ENCODE results near the gene POFUT2.

Gene POFUT2, protein sequence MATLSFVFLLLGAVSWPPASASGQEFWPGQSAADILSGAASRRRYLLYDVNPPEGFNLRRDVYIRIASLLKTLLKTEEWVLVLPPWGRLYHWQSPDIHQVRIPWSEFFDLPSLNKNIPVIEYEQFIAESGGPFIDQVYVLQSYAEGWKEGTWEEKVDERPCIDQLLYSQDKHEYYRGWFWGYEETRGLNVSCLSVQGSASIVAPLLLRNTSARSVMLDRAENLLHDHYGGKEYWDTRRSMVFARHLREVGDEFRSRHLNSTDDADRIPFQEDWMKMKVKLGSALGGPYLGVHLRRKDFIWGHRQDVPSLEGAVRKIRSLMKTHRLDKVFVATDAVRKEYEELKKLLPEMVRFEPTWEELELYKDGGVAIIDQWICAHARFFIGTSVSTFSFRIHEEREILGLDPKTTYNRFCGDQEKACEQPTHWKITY

GRCh38 chr21:45287438-45288391 is at the start of gene POFUT2:
POFUT2 (minus strand) TSS chr21:45287895; CDS start chr21:45287871, 24 bp downstream.
- Histone ChIP-seq H3K4me3 (ENCODE audit: low read length) (peak within 1 kb of the TSS; percentile 91), H2AFZ (ENCODE audit: low read depth, low read length) (peak within 1 kb of the TSS; percentile 18), H3K9me3 (ENCODE audit: low read length) (no peaks in the 10 kb centered on the region), H3K27me3 (ENCODE audit: insufficient read depth, low read length) (no peaks in the 10 kb centered on the region), H3K36me3 (ENCODE audit: insufficient read depth, low read length) (peaks cover 29% of the 10 kb centered on the region), H3K4me1 (ENCODE audit: insufficient read depth, low read length) (peaks cover 9% of the 10 kb centered on the region)

DNA sequence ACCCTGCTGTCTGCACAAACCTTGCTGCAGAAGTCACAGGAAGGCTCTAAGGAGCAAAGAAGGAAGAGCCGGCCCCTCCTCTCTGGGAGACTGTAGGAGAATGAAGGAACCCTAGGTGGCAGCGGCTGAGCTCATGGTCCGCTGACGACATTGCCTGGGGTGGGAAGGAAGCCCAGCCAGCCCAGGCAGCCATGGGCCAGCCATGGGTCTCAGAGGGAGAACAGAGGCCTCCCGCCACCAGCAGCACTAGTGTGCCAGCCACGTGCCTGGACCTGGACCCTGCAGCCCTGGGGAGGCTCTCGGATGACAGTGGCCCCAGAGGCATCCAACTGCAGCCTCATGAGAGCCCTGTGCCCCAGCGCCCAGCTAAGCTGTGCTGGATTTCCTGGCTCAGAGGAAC is 49.2 kb upstream of the POFUT2 start:
- no peaks in the 10 kb centered on the region for H3K36me3 ChIP-seq (ENCODE audit: insufficient read depth, low read length)
- H3K4me1 ChIP-seq (ENCODE audit: insufficient read depth, low read length), result peaks cover 17% of the 10 kb centered on the region
- H2AFZ ChIP-seq (ENCODE audit: low read depth, low read length), result no peak overlapping the region
- H3K4me3 ChIP-seq (ENCODE audit: low read length), result no peak overlapping the region
- peaks cover 4% of the 10 kb centered on the region for H3K27me3 ChIP-seq (ENCODE audit: insufficient read depth, low read length)
- H3K9me3 ChIP-seq (ENCODE audit: low read length), result no peaks in the 10 kb centered on the region

GRCh38 chr21:45336535-45336810 is 48.8 kb upstream of the POFUT2 start:
- no peak overlapping the region for H3K4me3 ChIP-seq (ENCODE audit: low read length)
- no peaks in the 10 kb centered on the region for H3K36me3 ChIP-seq (ENCODE audit: insufficient read depth, low read length)
- H3K9me3 ChIP-seq (ENCODE audit: low read length), result no peaks in the 10 kb centered on the region
- no peak overlapping the region for H2AFZ ChIP-seq (ENCODE audit: low read depth, low read length)
- H3K4me1 ChIP-seq (ENCODE audit: insufficient read depth, low read length), result peaks cover 21% of the 10 kb centered on the region
- peaks cover 4% of the 10 kb centered on the region for H3K27me3 ChIP-seq (ENCODE audit: insufficient read depth, low read length)

- Histone ChIP-seq H3K27me3 (ENCODE audit: insufficient read depth, low read length) (peaks cover 4% of the 10 kb centered on the region), H3K9me3 (ENCODE audit: low read length) (no peaks in the 10 kb centered on the region), H3K4me3 (ENCODE audit: low read length) (no peak overlapping the region), H2AFZ (ENCODE audit: low read depth, low read length) (no peak overlapping the region), H3K36me3 (ENCODE audit: insufficient read depth, low read length) (no peaks in the 10 kb centered on the region), H3K4me1 (ENCODE audit: insufficient read depth, low read length) (peaks cover 24% of the 10 kb centered on the region)
These were observed 48.3 kb upstream of the POFUT2 start for GRCh38 chr21:45335761-45336534.

GRCh38 chr21:45335151-45335760 is 47.6 kb upstream of the POFUT2 start:
- peaks cover 24% of the 10 kb centered on the region for H3K4me1 ChIP-seq (ENCODE audit: insufficient read depth, low read length)

GRCh38 chr21:45334591-45335081 is 46.9 kb upstream of the POFUT2 start:
- Histone ChIP-seq H3K4me1 (ENCODE audit: insufficient read depth, low read length) (peaks cover 24% of the 10 kb centered on the region), H3K4me3 (ENCODE audit: low read length) (no peak overlapping the region)

More at GRCh38 chr21:45335151-45335760, 47.6 kb upstream of the POFUT2 start:
- no peaks in the 10 kb centered on the region for H3K9me3 ChIP-seq (ENCODE audit: low read length)
- H2AFZ ChIP-seq (ENCODE audit: low read depth, low read length), result no peak overlapping the region
- peaks cover 6% of the 10 kb centered on the region for H3K27me3 ChIP-seq (ENCODE audit: insufficient read depth, low read length)
- no peak overlapping the region for H3K4me3 ChIP-seq (ENCODE audit: low read length)
- no peaks in the 10 kb centered on the region for H3K36me3 ChIP-seq (ENCODE audit: insufficient read depth, low read length)

DNA sequence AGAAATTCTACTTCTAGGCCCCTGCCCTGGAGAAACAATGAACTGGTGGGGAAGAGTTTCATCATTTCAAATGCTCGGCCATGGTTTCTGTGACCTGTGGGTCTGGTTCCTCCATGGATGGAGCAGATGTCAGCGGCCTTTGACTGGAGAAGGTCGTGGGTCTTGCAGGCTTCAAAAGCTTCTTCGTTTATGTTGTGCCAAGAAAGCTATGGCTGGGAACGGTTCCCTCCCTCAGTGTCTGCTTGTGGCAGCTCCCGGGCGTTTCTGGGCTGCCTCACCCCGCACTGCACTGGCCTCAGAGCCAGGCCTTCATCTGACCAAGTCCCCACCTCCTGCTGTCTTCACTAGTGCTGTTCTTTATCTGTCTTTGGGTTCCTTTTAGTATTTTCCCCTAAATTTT is 46.4 kb upstream of the POFUT2 start:
- Histone ChIP-seq H3K4me3 (ENCODE audit: low read length) (no peak overlapping the region), H3K27me3 (ENCODE audit: insufficient read depth, low read length) (peaks cover 9% of the 10 kb centered on the region), H3K4me1 (ENCODE audit: insufficient read depth, low read length) (peaks cover 24% of the 10 kb centered on the region)

More at GRCh38 chr21:45334591-45335081, 46.9 kb upstream of the POFUT2 start:
- no peak overlapping the region for H2AFZ ChIP-seq (ENCODE audit: low read depth, low read length)
- peaks cover 8% of the 10 kb centered on the region for H3K27me3 ChIP-seq (ENCODE audit: insufficient read depth, low read length)
- no peaks in the 10 kb centered on the region for H3K9me3 ChIP-seq (ENCODE audit: low read length)
- no peaks in the 10 kb centered on the region for H3K36me3 ChIP-seq (ENCODE audit: insufficient read depth, low read length)

DNA sequence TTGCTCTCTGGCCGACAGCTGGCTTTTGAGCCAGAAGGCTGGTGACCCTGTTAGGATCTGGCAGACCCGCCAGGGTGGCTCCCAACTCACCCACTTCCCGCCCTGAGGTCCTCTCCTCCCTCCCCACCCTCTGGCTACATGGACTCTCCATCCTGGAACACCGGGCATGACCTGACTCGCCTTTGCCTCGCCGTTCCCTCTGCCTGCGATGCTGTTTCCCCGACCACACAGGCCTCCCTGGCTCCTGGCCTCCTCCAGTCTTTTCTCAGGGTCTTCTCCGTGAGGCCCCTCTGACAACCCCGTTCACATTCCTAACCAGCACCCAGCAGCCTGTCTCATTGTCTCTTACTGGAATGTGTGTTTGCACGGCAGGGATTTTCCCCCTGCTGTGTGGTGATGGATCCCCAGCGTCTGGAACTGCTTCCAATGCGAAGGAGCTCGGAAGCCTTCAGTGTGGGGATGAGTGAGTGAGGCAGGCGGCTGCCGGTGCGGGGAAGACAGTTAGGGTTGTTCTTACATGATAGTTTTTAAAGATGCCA is 46.0 kb upstream of the POFUT2 start:
- Histone ChIP-seq H3K27me3 (ENCODE audit: insufficient read depth, low read length) (peaks cover 9% of the 10 kb centered on the region), H3K9me3 (ENCODE audit: low read length) (no peaks in the 10 kb centered on the region), H2AFZ (ENCODE audit: low read depth, low read length) (no peak overlapping the region), H3K4me1 (ENCODE audit: insufficient read depth, low read length) (peaks cover 24% of the 10 kb centered on the region), H3K36me3 (ENCODE audit: insufficient read depth, low read length) (no peaks in the 10 kb centered on the region), H3K4me3 (ENCODE audit: low read length) (no peak overlapping the region)

More for the DNA sequence above, 46.4 kb upstream of the POFUT2 start:
- no peaks in the 10 kb centered on the region for H3K9me3 ChIP-seq (ENCODE audit: low read length)
- no peak overlapping the region for H2AFZ ChIP-seq (ENCODE audit: low read depth, low read length)
- H3K36me3 ChIP-seq (ENCODE audit: insufficient read depth, low read length), result no peaks in the 10 kb centered on the region

GRCh38 chr21:45332981-45333582 is 45.4 kb upstream of the POFUT2 start:
- peaks cover 24% of the 10 kb centered on the region for H3K4me1 ChIP-seq (ENCODE audit: insufficient read depth, low read length)
- H3K9me3 ChIP-seq (ENCODE audit: low read length), result no peaks in the 10 kb centered on the region
- peaks cover 12% of the 10 kb centered on the region for H3K27me3 ChIP-seq (ENCODE audit: insufficient read depth, low read length)
- no peak overlapping the region for H2AFZ ChIP-seq (ENCODE audit: low read depth, low read length)
- H3K4me3 ChIP-seq (ENCODE audit: low read length), result no peak overlapping the region
- H3K36me3 ChIP-seq (ENCODE audit: insufficient read depth, low read length), result no peaks in the 10 kb centered on the region

DNA sequence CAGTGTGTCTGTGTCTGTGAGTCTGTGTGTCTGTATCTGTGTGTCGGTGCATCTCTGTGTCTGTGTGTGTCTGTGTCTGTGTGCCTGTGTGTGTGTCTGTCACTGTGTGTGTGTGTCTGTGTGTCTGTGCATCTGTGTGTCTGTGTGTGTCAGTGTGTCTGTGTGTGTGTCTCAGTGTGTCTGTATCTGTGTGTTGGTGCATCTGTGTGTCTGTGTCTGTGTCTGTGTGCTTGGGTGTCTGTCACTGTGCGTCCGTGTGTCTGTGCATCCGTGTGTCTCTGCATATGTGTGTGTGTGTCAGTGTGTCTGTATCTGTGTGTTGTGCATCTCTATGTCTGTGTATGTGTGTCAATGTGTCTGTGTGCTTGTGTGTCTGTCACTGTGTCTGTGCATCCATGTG is 44.7 kb upstream of the POFUT2 start:
- Histone ChIP-seq H3K9me3 (ENCODE audit: low read length) (no peaks in the 10 kb centered on the region), H2AFZ (ENCODE audit: low read depth, low read length) (no peak overlapping the region), H3K36me3 (ENCODE audit: insufficient read depth, low read length) (no peaks in the 10 kb centered on the region), H3K27me3 (ENCODE audit: insufficient read depth, low read length) (peaks cover 17% of the 10 kb centered on the region), H3K4me3 (ENCODE audit: low read length) (no peak overlapping the region), H3K4me1 (ENCODE audit: insufficient read depth, low read length) (peaks cover 24% of the 10 kb centered on the region)

GRCh38 chr21:45331531-45332147 is 43.9 kb upstream of the POFUT2 start:
- no peaks in the 10 kb centered on the region for H3K36me3 ChIP-seq (ENCODE audit: insufficient read depth, low read length)
- no peaks in the 10 kb centered on the region for H3K9me3 ChIP-seq (ENCODE audit: low read length)
- H3K27me3 ChIP-seq (ENCODE audit: insufficient read depth, low read length), result peaks cover 21% of the 10 kb centered on the region
- H2AFZ ChIP-seq (ENCODE audit: low read depth, low read length), result no peak overlapping the region
- no peak overlapping the region for H3K4me3 ChIP-seq (ENCODE audit: low read length)
- H3K4me1 ChIP-seq (ENCODE audit: insufficient read depth, low read length), result peaks cover 24% of the 10 kb centered on the region

Measured in neuron (in vitro differentiated cells).